WTC11 (cell line): ENCODE results near the gene RNF2. TPM values are rescaled to one million over a fixed set of nuclear protein-coding genes. Genes with fewer than 3 reads are reported as not detected.

ENCODE experiments used
- ATAC-seq: fragments of 200-7000 bp; cut with Tn5 transposase; 2 replicates; pipeline ENCODE4 v1.10.0; 2021; ENCODE audit warnings: mild to moderate bottlenecking, moderate library complexity
- CTCF ChIA-PET: fragments of 300-600 bp; sonication (Branson Sonifier 250); formaldehyde crosslinking; loops from one replicate; lab custom pipeline; 2021; ENCODE audit warnings: antibody characterized with exemption; lab: Charles Lee
- POLR2A ChIA-PET: fragments of 350-600 bp; sonication (Branson Sonifier 250); formaldehyde crosslinking; loops from one replicate; lab custom pipeline; 2021; ENCODE audit warnings: antibody characterized with exemption; lab: Charles Lee
- DNase-seq: peaks from one replicate; pipeline ENCODE4 v3.0.0; 2021; ENCODE audit warnings: low spot score
- H3K27ac Mint-ChIP-seq: 2 replicates; pipeline ENCODE4 v1.8.0; 2021; ENCODE audit warnings: mixed read lengths
- H3K27me3 Mint-ChIP-seq: 2 replicates; pipeline ENCODE4 v1.8.0; 2021; ENCODE audit warnings: low read depth, mild to moderate bottlenecking, moderate library complexity, mixed read lengths
- H3K36me3 Mint-ChIP-seq: 2 replicates; pipeline ENCODE4 v1.8.0; 2021; ENCODE audit warnings: mixed read lengths
- H3K4me1 Mint-ChIP-seq: 2 replicates; pipeline ENCODE4 v1.8.0; 2022; ENCODE audit warnings: mixed read lengths
- H3K4me3 Mint-ChIP-seq: 2 replicates; pipeline ENCODE4 v1.8.0; 2021; ENCODE audit warnings: mild to moderate bottlenecking, moderate library complexity, mixed read lengths
- H3K9me3 Mint-ChIP-seq: 2 replicates; pipeline ENCODE4 v1.8.0; 2021; ENCODE audit warnings: mixed read lengths
- FOXK1 ChIP-seq: sonication (generic); formaldehyde crosslinking; IDR thresholded peaks from 2 replicates; pipeline ENCODE4 v1.8.0; 2022; ENCODE audit warnings: mild to moderate bottlenecking, moderate library complexity, missing genetic modification reagents
- OVOL2 ChIP-seq: fragments of 250-450 bp; sonication (Bioruptor Pico); IDR thresholded peaks from 2 replicates; pipeline ENCODE4 v1.9.0; 2021; ENCODE audit warnings: mild to moderate bottlenecking, borderline replicate concordance
- RORB ChIP-seq: fragments of 250-450 bp; sonication (Bioruptor Pico); IDR thresholded peaks from 2 replicates; pipeline ENCODE4 v1.9.0; 2021; ENCODE audit warnings: mild to moderate bottlenecking
- SOX15 ChIP-seq: fragments of 250-450 bp; sonication (Bioruptor Pico); IDR thresholded peaks from 2 replicates; pipeline ENCODE4 v1.9.0; 2021; ENCODE audit warnings: mild to moderate bottlenecking
- TEAD1 ChIP-seq: sonication (generic); formaldehyde crosslinking; IDR thresholded peaks from 2 replicates; pipeline ENCODE4 v1.8.0; 2022; ENCODE audit warnings: mild to moderate bottlenecking, missing genetic modification reagents
- TEAD4 ChIP-seq: sonication (generic); formaldehyde crosslinking; IDR thresholded peaks from 2 replicates; pipeline ENCODE4 v1.8.0; 2022; ENCODE audit warnings: mild to moderate bottlenecking, missing genetic modification reagents
- ZNF219 ChIP-seq: sonication (generic); formaldehyde crosslinking; IDR thresholded peaks from 2 replicates; pipeline ENCODE4 v1.8.0; 2023; ENCODE audit warnings: missing genetic modification reagents, mild to moderate bottlenecking, borderline replicate concordance
- ZNF232 ChIP-seq: sonication (generic); formaldehyde crosslinking; IDR thresholded peaks from 2 replicates; pipeline ENCODE4 v1.8.0; 2022; ENCODE audit warnings: mild to moderate bottlenecking, missing genetic modification reagents
- total RNA-seq: library from RNA; stranded (reverse); gene quantifications from 3 replicates; pipeline ENCODE4 v1.2.3, GENCODE V29; 2021
- TF ChIP-seq, protein P1 (sequence below): sonication (generic); formaldehyde crosslinking; IDR thresholded peaks from 2 replicates; pipeline ENCODE4 v1.8.1; 2023; ENCODE audit warnings: mild to moderate bottlenecking, missing genetic modification reagents, moderate library complexity
- TF ChIP-seq, protein P2 (sequence below): sonication (generic); formaldehyde crosslinking; IDR thresholded peaks from 2 replicates; pipeline ENCODE4 v1.8.1; 2022; ENCODE audit warnings: low read depth, mild to moderate bottlenecking, moderate library complexity, missing genetic modification reagents, borderline replicate concordance
- TF ChIP-seq, protein P3 (sequence below): fragments of 250-450 bp; sonication (Bioruptor Pico); conservative IDR thresholded peaks from 2 replicates; pipeline ENCODE4 v1.9.0; 2021; ENCODE audit warnings: mild to moderate bottlenecking
- TF ChIP-seq, protein P4 (sequence below): fragments of 250-450 bp; sonication (Bioruptor Pico); IDR thresholded peaks from 2 replicates; pipeline ENCODE4 v1.8.0; 2021; ENCODE audit warnings: mild to moderate bottlenecking
- TF ChIP-seq, protein P5 (sequence below): sonication (generic); formaldehyde crosslinking; IDR thresholded peaks from 2 replicates; pipeline ENCODE4 v1.8.0; 2022; ENCODE audit warnings: missing genetic modification reagents

RNF2 gene
- total RNA-seq, 1 experiment from 2014 or later, result 37.3 TPM

DNA sequence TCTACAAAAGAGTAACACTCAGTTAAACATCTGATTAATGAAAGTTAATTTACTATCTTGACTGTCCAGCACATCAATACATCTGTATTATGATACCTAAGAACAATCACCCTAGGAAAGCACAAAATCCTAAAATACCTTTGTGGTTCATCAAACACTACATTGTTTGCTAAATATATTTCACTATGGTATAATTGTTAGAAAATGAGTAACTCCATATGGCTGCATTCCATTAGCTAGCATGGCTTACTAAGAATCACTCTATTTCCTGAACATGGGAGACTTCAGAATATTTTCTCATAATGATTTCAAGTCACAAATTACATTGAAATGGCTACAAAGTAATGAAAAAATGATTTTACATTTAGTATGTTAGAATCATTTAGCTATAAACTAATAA lies 98.9 kb downstream of the RNF2 start:
- TF ChIP-seq, protein P1, sequence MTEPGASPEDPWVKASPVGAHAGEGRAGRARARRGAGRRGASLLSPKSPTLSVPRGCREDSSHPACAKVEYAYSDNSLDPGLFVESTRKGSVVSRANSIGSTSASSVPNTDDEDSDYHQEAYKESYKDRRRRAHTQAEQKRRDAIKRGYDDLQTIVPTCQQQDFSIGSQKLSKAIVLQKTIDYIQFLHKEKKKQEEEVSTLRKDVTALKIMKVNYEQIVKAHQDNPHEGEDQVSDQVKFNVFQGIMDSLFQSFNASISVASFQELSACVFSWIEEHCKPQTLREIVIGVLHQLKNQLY (CRISPR knock-in tag), result no peak
- no peak for TF ChIP-seq ZNF232
- TF ChIP-seq, protein P2, sequence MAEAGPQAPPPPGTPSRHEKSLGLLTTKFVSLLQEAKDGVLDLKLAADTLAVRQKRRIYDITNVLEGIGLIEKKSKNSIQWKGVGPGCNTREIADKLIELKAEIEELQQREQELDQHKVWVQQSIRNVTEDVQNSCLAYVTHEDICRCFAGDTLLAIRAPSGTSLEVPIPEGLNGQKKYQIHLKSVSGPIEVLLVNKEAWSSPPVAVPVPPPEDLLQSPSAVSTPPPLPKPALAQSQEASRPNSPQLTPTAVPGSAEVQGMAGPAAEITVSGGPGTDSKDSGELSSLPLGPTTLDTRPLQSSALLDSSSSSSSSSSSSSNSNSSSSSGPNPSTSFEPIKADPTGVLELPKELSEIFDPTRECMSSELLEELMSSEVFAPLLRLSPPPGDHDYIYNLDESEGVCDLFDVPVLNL (CRISPR knock-in tag), result no peak
- DNase-seq, result no peak
- Mint-ChIP-seq H3K27ac (no peak overlapping the region), H3K27me3 (no peaks in the 10 kb centered on the region), H3K9me3 (no peaks in the 10 kb centered on the region), H3K4me1 (no peaks in the 10 kb centered on the region), H3K36me3 (peaks cover 28% of the 10 kb centered on the region), H3K4me3 (no peak overlapping the region)
- POLR2A ChIA-PET, result no interaction called here
- CTCF ChIA-PET, result no interaction called here
- no peak for ATAC-seq

DNA sequence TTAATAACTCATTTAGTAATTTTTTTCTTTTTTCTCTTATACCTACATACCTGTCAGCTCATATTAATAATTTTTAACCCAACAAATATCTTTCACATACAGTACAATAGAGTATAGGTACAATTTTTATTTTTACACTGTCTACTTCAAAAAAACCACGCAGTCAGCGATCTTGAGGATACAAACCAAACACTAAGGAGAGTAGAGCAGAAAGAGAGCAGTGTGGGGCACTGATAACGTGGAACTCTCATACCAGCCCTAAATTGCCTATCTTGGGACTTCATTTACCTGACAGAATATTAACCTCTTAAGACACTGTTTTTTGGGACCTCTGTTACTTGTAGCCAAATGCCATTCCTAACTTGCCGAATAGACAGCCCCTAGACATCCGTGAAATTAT lies 105.9 kb downstream of the RNF2 start:
- ChIA-PET CTCF (interaction anchor here (0.8 kb wide), 1 partner anchor 19 kb away, joined by 3 read pairs; no protein-coding TSS in a partner anchor), POLR2A (no interaction called here)
- peaks cover 17% of the 10 kb centered on the region for H3K36me3 Mint-ChIP-seq
- no peak for ATAC-seq
- H3K27ac Mint-ChIP-seq, result no peak overlapping the region
- H3K4me1 Mint-ChIP-seq, result peaks cover 12% of the 10 kb centered on the region
- H3K4me3 Mint-ChIP-seq, result no peak overlapping the region
- no peaks in the 10 kb centered on the region for H3K9me3 Mint-ChIP-seq
- TF ChIP-seq, protein P3, sequence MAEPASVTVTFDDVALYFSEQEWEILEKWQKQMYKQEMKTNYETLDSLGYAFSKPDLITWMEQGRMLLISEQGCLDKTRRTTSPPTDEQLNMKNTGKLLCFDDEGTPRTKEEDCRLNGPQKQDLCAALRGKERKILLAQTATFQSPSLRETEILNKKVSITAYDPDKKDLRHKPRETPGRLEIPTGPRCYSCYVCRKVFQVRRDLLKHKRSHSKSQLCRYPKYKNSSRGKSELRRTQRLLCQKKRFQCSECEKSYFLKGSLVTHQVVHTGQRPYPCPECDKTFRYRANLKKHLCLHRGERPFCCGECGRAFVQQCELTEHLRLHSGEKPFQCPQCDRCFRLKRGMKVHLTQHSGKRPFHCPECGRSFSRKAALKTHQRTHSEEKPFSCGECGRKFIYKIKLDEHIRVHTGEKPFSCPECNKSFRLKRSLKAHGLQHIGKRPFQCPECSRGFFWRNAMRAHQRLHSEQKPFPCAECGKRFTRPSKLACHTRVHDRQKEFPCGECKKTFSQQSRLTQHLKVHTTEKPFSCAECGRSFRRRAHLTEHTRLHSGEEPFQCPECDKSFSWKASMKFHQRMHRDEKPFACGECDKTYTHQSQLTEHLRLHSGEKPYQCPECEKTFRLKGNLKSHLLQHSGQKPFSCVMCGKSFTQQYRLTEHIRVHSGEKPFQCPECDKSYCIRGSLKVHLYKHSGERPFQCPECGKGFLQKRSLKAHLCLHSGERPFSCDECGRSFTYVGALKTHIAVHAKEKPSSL (CRISPR knock-in tag), result no peak
- no peak for TF ChIP-seq RORB
- TF ChIP-seq TEAD1, result no peak
- TF ChIP-seq TEAD4, result no peak
- TF ChIP-seq OVOL2 (CRISPR knock-in tag), result no peak
- TF ChIP-seq, protein P4, sequence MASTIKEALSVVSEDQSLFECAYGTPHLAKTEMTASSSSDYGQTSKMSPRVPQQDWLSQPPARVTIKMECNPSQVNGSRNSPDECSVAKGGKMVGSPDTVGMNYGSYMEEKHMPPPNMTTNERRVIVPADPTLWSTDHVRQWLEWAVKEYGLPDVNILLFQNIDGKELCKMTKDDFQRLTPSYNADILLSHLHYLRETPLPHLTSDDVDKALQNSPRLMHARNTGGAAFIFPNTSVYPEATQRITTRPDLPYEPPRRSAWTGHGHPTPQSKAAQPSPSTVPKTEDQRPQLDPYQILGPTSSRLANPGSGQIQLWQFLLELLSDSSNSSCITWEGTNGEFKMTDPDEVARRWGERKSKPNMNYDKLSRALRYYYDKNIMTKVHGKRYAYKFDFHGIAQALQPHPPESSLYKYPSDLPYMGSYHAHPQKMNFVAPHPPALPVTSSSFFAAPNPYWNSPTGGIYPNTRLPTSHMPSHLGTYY (CRISPR knock-in tag), result no peak
- no peak for TF ChIP-seq ZNF219
- TF ChIP-seq FOXK1, result no peak
- TF ChIP-seq, protein P5, sequence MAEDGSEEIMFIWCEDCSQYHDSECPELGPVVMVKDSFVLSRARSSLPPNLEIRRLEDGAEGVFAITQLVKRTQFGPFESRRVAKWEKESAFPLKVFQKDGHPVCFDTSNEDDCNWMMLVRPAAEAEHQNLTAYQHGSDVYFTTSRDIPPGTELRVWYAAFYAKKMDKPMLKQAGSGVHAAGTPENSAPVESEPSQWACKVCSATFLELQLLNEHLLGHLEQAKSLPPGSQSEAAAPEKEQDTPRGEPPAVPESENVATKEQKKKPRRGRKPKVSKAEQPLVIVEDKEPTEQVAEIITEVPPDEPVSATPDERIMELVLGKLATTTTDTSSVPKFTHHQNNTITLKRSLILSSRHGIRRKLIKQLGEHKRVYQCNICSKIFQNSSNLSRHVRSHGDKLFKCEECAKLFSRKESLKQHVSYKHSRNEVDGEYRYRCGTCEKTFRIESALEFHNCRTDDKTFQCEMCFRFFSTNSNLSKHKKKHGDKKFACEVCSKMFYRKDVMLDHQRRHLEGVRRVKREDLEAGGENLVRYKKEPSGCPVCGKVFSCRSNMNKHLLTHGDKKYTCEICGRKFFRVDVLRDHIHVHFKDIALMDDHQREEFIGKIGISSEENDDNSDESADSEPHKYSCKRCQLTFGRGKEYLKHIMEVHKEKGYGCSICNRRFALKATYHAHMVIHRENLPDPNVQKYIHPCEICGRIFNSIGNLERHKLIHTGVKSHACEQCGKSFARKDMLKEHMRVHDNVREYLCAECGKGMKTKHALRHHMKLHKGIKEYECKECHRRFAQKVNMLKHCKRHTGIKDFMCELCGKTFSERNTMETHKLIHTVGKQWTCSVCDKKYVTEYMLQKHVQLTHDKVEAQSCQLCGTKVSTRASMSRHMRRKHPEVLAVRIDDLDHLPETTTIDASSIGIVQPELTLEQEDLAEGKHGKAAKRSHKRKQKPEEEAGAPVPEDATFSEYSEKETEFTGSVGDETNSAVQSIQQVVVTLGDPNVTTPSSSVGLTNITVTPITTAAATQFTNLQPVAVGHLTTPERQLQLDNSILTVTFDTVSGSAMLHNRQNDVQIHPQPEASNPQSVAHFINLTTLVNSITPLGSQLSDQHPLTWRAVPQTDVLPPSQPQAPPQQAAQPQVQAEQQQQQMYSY (CRISPR knock-in tag), result no peak
- no peak for TF ChIP-seq SOX15
- DNase-seq, result no peak
- no peaks in the 10 kb centered on the region for H3K27me3 Mint-ChIP-seq

Other genes starting within 250 kb of the RNF2 start
- gene NIBAN1, start 71.0 kb upstream of the RNF2 start, total RNA-seq, result 5.0 to 8.1 TPM (median 5.2 TPM) in 3 replicates
- gene TRMT1L, start 111.4 kb downstream of the RNF2 start, total RNA-seq, result 24.7 to 28.1 TPM (median 27.3 TPM) in 3 replicates
- 5.4 to 5.8 TPM (median 5.5 TPM) in 3 replicates for gene SWT1, start 111.6 kb downstream of the RNF2 start, total RNA-seq